ENCODE results near the gene PARP3. TPM values are rescaled to one million over a fixed set of nuclear protein-coding genes. Genes with fewer than 3 reads are reported as not detected.
"Not testable (repeated sequence)": the region's sequence is repeated elsewhere in the genome, so short reads cannot be mapped to it uniquely, and the experiment has no call there.

The PARP3 gene
- total RNA-seq, 1 donor from 2014 or later = 17.5 TPM

GRCh38 chr3:51985063-51985462 lies 42.9 kb downstream of the PARP3 start:
- intact Hi-C loops (cut with micrococcal nuclease) = loop anchor here (10.0 kb wide), 1 partner anchor 290 kb away; the partner anchor contains the start of gene WDR82
- no peaks in the 10 kb centered on the region for H3K27me3 Mint-ChIP-seq
- peaks cover 20% of the 10 kb centered on the region for H3K4me1 Mint-ChIP-seq
- DNase-seq = no peak
- peak overlapping the region; percentile 48 for H3K27ac Mint-ChIP-seq
- H3K9me3 Mint-ChIP-seq = no peaks in the 10 kb centered on the region
- peak overlapping the region; percentile 59 for H3K4me3 Mint-ChIP-seq
- peaks cover 7% of the 10 kb centered on the region for H3K36me3 Mint-ChIP-seq (ENCODE audit: low read depth)

- Mint-ChIP-seq H3K4me1 (peaks cover 17% of the 10 kb centered on the region), H3K9me3 (no peaks in the 10 kb centered on the region), H3K4me3 (no peak overlapping the region), H3K27me3 (no peaks in the 10 kb centered on the region), H3K27ac (no peak overlapping the region), H3K36me3 (ENCODE audit: low read depth) (peaks cover 7% of the 10 kb centered on the region)
- intact Hi-C loops (cut with micrococcal nuclease) = loop anchor here (10.0 kb wide), 1 partner anchor 289 kb away; the partner anchor contains the start of gene WDR82
- DNase-seq = no peak
These were observed 44.1 kb downstream of the PARP3 start for GRCh38 chr3:51986010-51986947.

GRCh38 chr3:51987568-51987967 lies 45.4 kb downstream of the PARP3 start:
- H3K4me3 Mint-ChIP-seq = no peak overlapping the region
- DNase-seq = no peak
- peaks cover 13% of the 10 kb centered on the region for H3K4me1 Mint-ChIP-seq
- intact Hi-C loops (cut with micrococcal nuclease) = loop anchor here (10.0 kb wide), 1 partner anchor 287 kb away; the partner anchor contains the start of gene WDR82
- H3K27ac Mint-ChIP-seq = no peak overlapping the region
- H3K36me3 Mint-ChIP-seq (ENCODE audit: low read depth) = peaks cover 20% of the 10 kb centered on the region
- no peaks in the 10 kb centered on the region for H3K9me3 Mint-ChIP-seq
- no peaks in the 10 kb centered on the region for H3K27me3 Mint-ChIP-seq

GRCh38 chr3:51988286-51989146 lies 46.4 kb downstream of the PARP3 start:
- H3K36me3 Mint-ChIP-seq (ENCODE audit: low read depth) = peaks cover 23% of the 10 kb centered on the region
- intact Hi-C loops (cut with micrococcal nuclease) = loop anchor here (10.0 kb wide), 1 partner anchor 286 kb away; the partner anchor contains the start of gene WDR82
- no peaks in the 10 kb centered on the region for H3K27me3 Mint-ChIP-seq
- no peaks in the 10 kb centered on the region for H3K9me3 Mint-ChIP-seq
- no peak overlapping the region for H3K4me3 Mint-ChIP-seq
- peaks cover 7% of the 10 kb centered on the region for H3K4me1 Mint-ChIP-seq
- no peak for DNase-seq
- H3K27ac Mint-ChIP-seq = peak overlapping the region; percentile 52

- H3K9me3 Mint-ChIP-seq; H3K4me3 Mint-ChIP-seq; intact Hi-C loops (cut with micrococcal nuclease); H3K27ac Mint-ChIP-seq; DNase-seq; H3K27me3 Mint-ChIP-seq: not testable (repeated sequence)
- Mint-ChIP-seq H3K36me3 (ENCODE audit: low read depth) (peaks cover 43% of the 10 kb centered on the region), H3K4me1 (peaks cover 15% of the 10 kb centered on the region)
These were observed 48.4 kb downstream of the PARP3 start for GRCh38 chr3:51990501-51990971.

- Mint-ChIP-seq H3K4me3 (no peak overlapping the region), H3K27me3 (no peaks in the 10 kb centered on the region), H3K36me3 (ENCODE audit: low read depth) (peaks cover 47% of the 10 kb centered on the region), H3K9me3 (no peaks in the 10 kb centered on the region), H3K27ac (peak overlapping the region; percentile 7), H3K4me1 (peaks cover 20% of the 10 kb centered on the region)
- intact Hi-C loops (cut with micrococcal nuclease) = no loop called here
- no peak for DNase-seq
These were observed 50.0 kb downstream of the PARP3 start for GRCh38 chr3:51992017-51992682.

- Mint-ChIP-seq H3K4me1 (peaks cover 20% of the 10 kb centered on the region), H3K4me3 (peak overlapping the region; percentile 90), H3K36me3 (ENCODE audit: low read depth) (peaks cover 47% of the 10 kb centered on the region), H3K27ac (peak overlapping the region; percentile 97)
- H3K9me3 Mint-ChIP-seq, H3K27me3 Mint-ChIP-seq, DNase-seq: not testable (repeated sequence)
- intact Hi-C loops (cut with micrococcal nuclease) = loop anchor here (2.0 kb wide), 1 partner anchor 19 kb away; the partner anchor contains the start of genes ABHD14A and ABHD14B
These were observed 51.5 kb downstream of the PARP3 start for GRCh38 chr3:51993657-51994056.

GRCh38 chr3:51994530-51994929 lies 52.4 kb downstream of the PARP3 start:
- Mint-ChIP-seq H3K4me1 (peaks cover 20% of the 10 kb centered on the region), H3K27ac (peak overlapping the region; percentile 97), H3K9me3 (no peaks in the 10 kb centered on the region), H3K36me3 (ENCODE audit: low read depth) (peaks cover 47% of the 10 kb centered on the region), H3K27me3 (peaks cover 10% of the 10 kb centered on the region), H3K4me3 (peak overlapping the region; percentile 90)
- intact Hi-C loops (cut with micrococcal nuclease) = loop anchor here (2.0 kb wide), 1 partner anchor 20 kb away; the partner anchor contains the start of genes ABHD14A and ABHD14B
- no peak for DNase-seq

GRCh38 chr3:51995346-51996163 lies 53.4 kb downstream of the PARP3 start, which contains the start of gene RPL29:
Gene RPL29 (minus strand): TSS chr3:51995895. CDS start chr3:51995461, 434 bp downstream.
- intact Hi-C loops (cut with micrococcal nuclease) = loop anchor here (1.0 to 5.0 kb wide), 5 partner anchors 12 to 202 kb away; partner anchors contain the start of genes ABHD14A, ABHD14B, ACY1 and ALAS1
- Mint-ChIP-seq H3K36me3 (ENCODE audit: low read depth) (peaks cover 47% of the 10 kb centered on the region), H3K27me3 (peaks cover 16% of the 10 kb centered on the region), H3K4me3 (peak within 1 kb of the TSS; percentile 90), H3K9me3 (no peaks in the 10 kb centered on the region), H3K4me1 (peaks cover 20% of the 10 kb centered on the region), H3K27ac (peak within 1 kb of the TSS; percentile 97)
- peak; percentile 98 for DNase-seq

- Mint-ChIP-seq H3K4me1 (peaks cover 19% of the 10 kb centered on the region), H3K27ac (no peak overlapping the region), H3K4me3 (no peak overlapping the region), H3K9me3 (no peaks in the 10 kb centered on the region), H3K27me3 (peaks cover 16% of the 10 kb centered on the region), H3K36me3 (ENCODE audit: low read depth) (peaks cover 36% of the 10 kb centered on the region)
- no peak for DNase-seq
- intact Hi-C loops (cut with micrococcal nuclease) = loop anchor here (5.0 kb wide), 1 partner anchor 200 kb away; the partner anchor contains the start of gene ALAS1
These were observed 55.0 kb downstream of the PARP3 start for GRCh38 chr3:51997172-51997571.

- Mint-ChIP-seq H3K9me3 (no peaks in the 10 kb centered on the region), H3K4me1 (peaks cover 19% of the 10 kb centered on the region), H3K36me3 (ENCODE audit: low read depth) (peaks cover 27% of the 10 kb centered on the region), H3K27me3 (peaks cover 16% of the 10 kb centered on the region), H3K4me3 (no peak overlapping the region), H3K27ac (no peak overlapping the region)
- intact Hi-C loops (cut with micrococcal nuclease) = loop anchor here (5.0 kb wide), 1 partner anchor 199 kb away; the partner anchor contains the start of gene ALAS1
- no peak for DNase-seq
These were observed 55.9 kb downstream of the PARP3 start for GRCh38 chr3:51997935-51998596.
